ENCODE data around the gene MINDY4. TPM values are rescaled to one million over a fixed set of nuclear protein-coding genes. Genes with fewer than 3 reads are reported as not detected.

MINDY4 gene
- total and polyA plus RNA-seq, 2 donors = 1.5 to 1.7 TPM

DNA sequence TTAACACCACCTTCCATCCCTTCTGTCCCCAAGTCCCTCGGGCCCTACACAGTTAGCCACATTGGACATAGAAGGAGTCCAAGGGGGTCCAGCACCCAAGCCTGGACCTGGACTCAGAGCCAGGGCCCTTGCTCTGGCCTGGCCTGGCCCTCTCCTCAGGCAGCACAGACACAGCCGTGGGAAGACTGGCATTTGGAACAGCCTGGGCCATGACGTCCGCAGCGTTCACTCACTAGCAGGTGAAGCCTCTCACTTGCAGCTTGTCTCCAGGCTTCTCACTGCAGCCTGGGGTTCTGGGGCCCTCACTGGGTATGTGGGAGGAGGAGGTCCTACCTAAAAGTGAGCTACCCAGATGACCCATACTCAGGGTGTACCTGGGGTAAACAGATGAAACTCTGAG, 106.8 kb downstream of the MINDY4 start:
- no peak for DNase-seq (ENCODE audit: low read depth in 6 of 9, low spot score in 9 of 9)
- Histone ChIP-seq H3K4me1 (ENCODE audit: control insufficient read depth in 2 of 2, insufficient read depth in 2 of 2, low read length in 2 of 2) (no peaks in the 10 kb centered on the region), H3K36me3 (ENCODE audit: control insufficient read depth in 2 of 2, insufficient read depth in 2 of 2, low read length in 1 of 2) (no peaks in the 10 kb centered on the region), H3K4me3 (ENCODE audit: low read length in 2 of 2) (no peak overlapping the region), H3K27ac (ENCODE audit: low read depth in 1 of 2, low read length in 1 of 2) (no peak overlapping the region), H3K27me3 (ENCODE audit: control insufficient read depth in 2 of 2, insufficient read depth in 1 of 2, low read length in 1 of 2) (no peaks in the 10 kb centered on the region), H3K9me3 (ENCODE audit: control insufficient read depth in 2 of 2, insufficient read depth in 1 of 2, low read length in 1 of 2) (no peaks in the 10 kb centered on the region)
- WGBS = 92% methylated on average over 5 of the region's 5 CpGs

DNA sequence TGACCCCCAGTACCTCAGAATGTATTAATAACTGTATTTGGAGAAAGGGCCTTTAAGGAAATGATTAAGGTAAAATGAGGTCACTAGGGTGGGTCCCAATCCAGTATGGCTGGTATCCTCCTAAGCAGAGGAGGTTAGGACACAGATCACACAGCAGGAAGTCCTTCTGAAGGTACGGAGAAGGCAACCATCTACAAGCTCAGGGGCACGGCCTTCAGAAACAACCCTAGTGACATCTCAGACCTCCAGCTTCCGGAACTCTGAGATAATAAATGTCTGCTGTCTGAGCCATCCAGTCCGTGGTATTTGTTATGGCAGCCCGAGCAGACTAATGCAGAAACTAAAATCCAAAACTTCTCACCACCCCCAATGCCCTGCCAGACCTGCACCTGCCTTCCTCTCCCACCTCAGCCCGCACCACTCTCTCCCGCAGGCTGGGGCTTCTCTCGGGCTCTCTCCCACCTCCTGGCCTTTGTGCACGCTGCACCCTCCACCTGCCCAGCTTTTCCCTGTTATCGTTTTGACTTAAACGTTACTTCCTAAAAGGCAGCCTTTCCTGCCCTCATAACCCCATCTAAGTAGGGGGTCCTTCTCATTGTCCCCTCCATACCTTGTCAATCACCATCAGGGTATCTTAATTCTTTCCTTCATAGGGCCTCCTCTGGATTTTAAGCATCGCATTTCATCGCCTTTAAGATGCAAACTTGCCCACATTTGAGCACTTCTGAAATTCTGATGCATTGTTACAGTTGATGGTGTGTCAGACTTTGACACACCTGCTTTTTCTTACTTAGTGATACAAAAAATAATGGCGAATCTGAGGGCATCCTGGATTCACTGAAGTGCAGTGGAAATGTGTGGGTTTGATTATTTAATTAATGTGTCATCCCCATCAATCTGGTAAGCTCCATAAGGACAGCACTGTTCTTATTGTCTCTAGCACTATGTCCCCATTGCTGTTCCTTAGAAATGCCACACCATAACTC, 108.2 kb downstream of the MINDY4 start:
- DNase-seq (ENCODE audit: low read depth in 6 of 9, low spot score in 9 of 9) = no peak
- H3K27ac ChIP-seq (ENCODE audit: low read depth in 1 of 2, low read length in 1 of 2) = no peak overlapping the region
- H3K36me3 ChIP-seq (ENCODE audit: control insufficient read depth in 2 of 2, insufficient read depth in 2 of 2, low read length in 1 of 2) = no peaks in the 10 kb centered on the region
- H3K4me1 ChIP-seq (ENCODE audit: control insufficient read depth in 2 of 2, insufficient read depth in 2 of 2, low read length in 2 of 2) = no peaks in the 10 kb centered on the region
- H3K4me3 ChIP-seq (ENCODE audit: low read length in 2 of 2) = no peak overlapping the region
- H3K27me3 ChIP-seq (ENCODE audit: control insufficient read depth in 2 of 2, insufficient read depth in 1 of 2, low read length in 1 of 2) = no peaks in the 10 kb centered on the region
- H3K9me3 ChIP-seq (ENCODE audit: control insufficient read depth in 2 of 2, insufficient read depth in 1 of 2, low read length in 1 of 2) = no peaks in the 10 kb centered on the region
- WGBS = 87% methylated on average over 14 of the region's 14 CpGs

DNA sequence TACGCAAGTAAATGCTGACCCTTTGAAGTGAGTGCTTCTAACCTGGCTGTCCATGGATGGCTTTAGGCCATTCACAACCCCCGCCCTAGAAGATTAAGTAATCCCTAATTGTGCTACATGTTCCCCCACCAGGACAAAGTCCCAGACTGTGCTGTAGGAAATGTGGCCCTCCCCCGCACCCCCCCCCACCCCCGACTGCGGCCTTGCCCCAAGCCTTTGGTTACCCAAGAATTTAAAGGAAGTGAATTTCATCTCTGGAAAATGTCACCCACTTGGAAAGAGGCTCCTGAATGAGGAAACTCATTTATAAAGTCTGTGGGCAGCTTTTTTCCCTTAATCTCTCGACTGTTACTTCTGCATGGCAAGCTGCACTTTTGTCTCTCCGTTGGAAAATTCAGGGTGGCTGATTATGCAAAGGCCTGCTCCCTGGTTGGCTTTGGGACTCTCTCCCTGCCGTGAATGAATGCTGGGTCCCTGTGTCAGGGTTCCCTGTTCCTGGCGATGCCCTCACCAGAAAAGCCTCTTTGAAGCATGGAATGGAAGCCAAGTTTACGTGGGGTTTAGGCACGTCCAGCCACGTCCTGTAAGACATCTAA, 109.0 kb downstream of the MINDY4 start:
- H3K27me3 ChIP-seq (ENCODE audit: control insufficient read depth in 2 of 2, insufficient read depth in 1 of 2, low read length in 1 of 2) = no peaks in the 10 kb centered on the region
- DNase-seq (ENCODE audit: low read depth in 6 of 9, low spot score in 9 of 9) = no peak
- 69% methylated on average over 12 of the region's 12 CpGs for WGBS
- no peaks in the 10 kb centered on the region for H3K36me3 ChIP-seq (ENCODE audit: control insufficient read depth in 2 of 2, insufficient read depth in 2 of 2, low read length in 1 of 2)
- no peak overlapping the region for H3K4me3 ChIP-seq (ENCODE audit: low read length in 2 of 2)
- no peak overlapping the region for H3K27ac ChIP-seq (ENCODE audit: low read depth in 1 of 2, low read length in 1 of 2)
- H3K9me3 ChIP-seq (ENCODE audit: control insufficient read depth in 2 of 2, insufficient read depth in 1 of 2, low read length in 1 of 2) = no peaks in the 10 kb centered on the region
- H3K4me1 ChIP-seq (ENCODE audit: control insufficient read depth in 2 of 2, insufficient read depth in 2 of 2, low read length in 2 of 2) = no peaks in the 10 kb centered on the region

DNA sequence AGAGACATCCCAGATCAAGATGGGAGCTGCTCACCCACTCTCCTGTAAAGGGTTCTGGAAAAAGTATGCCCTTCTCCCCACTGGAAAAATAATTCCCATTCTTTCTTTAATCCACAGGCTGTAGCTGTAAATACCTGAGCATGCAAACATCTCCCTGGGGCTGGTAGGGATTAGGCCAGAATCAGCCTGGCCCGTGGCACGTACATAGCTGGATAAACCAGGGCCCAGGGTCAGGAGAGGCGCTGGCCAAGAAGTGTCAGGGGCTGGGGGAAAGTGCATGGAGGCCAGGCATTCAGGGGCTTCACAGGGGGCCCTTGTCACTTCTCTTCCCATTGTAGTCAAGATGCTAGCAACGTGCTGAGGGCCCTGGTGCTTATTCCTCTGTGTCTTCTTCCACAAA, 109.7 kb downstream of the MINDY4 start:
- H3K9me3 ChIP-seq (ENCODE audit: control insufficient read depth in 2 of 2, insufficient read depth in 1 of 2, low read length in 1 of 2) = no peaks in the 10 kb centered on the region
- H3K36me3 ChIP-seq (ENCODE audit: control insufficient read depth in 2 of 2, insufficient read depth in 2 of 2, low read length in 1 of 2) = no peaks in the 10 kb centered on the region
- 90% methylated on average over 4 of the region's 4 CpGs for WGBS
- H3K4me1 ChIP-seq (ENCODE audit: control insufficient read depth in 2 of 2, insufficient read depth in 2 of 2, low read length in 2 of 2) = no peaks in the 10 kb centered on the region
- H3K4me3 ChIP-seq (ENCODE audit: low read length in 2 of 2) = no peak overlapping the region
- no peak for DNase-seq (ENCODE audit: low read depth in 6 of 9, low spot score in 9 of 9)
- H3K27me3 ChIP-seq (ENCODE audit: control insufficient read depth in 2 of 2, insufficient read depth in 1 of 2, low read length in 1 of 2) = no peaks in the 10 kb centered on the region
- no peak overlapping the region for H3K27ac ChIP-seq (ENCODE audit: low read depth in 1 of 2, low read length in 1 of 2)

DNA sequence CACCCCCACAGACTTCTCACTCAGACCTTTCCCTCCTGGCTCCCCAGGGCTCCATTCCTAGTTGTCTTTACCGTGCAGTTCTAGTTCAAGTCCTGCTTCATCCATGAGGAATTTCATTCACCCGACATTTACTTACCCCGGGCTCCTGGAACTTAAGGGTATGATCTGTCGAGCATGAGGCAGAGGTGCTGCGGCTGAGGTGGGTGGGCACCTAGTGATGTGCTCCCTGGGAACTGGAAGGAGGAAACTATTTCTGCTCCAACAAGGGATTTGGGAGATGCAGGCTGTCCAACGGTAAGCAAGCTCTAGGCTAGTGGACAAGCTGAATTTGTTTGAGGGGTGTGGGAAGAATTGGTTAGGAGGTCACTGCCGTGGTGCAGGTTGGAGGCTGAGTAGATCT, 110.2 kb downstream of the MINDY4 start:
- no peak for DNase-seq (ENCODE audit: low read depth in 6 of 9, low spot score in 9 of 9)

DNA sequence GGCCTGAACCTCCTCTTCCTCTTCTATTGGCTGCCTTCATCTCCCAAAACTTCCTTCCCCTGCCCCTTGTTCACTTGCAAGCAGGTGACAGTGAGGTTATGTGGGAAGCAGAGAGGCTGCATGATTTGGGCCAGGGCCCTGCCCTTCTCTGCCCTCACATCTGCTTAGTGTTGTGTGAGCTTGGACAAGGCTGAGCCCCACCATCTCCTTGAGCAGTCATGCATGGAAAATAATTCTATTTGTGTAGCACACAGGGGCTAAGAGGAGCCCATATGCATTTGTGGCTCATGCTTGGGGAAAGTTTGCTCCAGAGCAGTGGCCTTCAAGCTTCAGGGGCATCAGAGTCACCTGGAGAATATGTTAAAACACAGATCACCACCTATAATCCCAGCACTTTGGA, 113.7 kb downstream of the MINDY4 start:
- no peaks in the 10 kb centered on the region for H3K9me3 ChIP-seq (ENCODE audit: control insufficient read depth in 2 of 2, insufficient read depth in 1 of 2, low read length in 1 of 2)
- no peaks in the 10 kb centered on the region for H3K27me3 ChIP-seq (ENCODE audit: control insufficient read depth in 2 of 2, insufficient read depth in 1 of 2, low read length in 1 of 2)
- no peaks in the 10 kb centered on the region for H3K36me3 ChIP-seq (ENCODE audit: control insufficient read depth in 2 of 2, insufficient read depth in 2 of 2, low read length in 1 of 2)
- no peak overlapping the region for H3K4me3 ChIP-seq (ENCODE audit: low read length in 2 of 2)
- H3K4me1 ChIP-seq (ENCODE audit: control insufficient read depth in 2 of 2, insufficient read depth in 2 of 2, low read length in 2 of 2) = no peaks in the 10 kb centered on the region
- no peak for DNase-seq (ENCODE audit: low read depth in 6 of 9, low spot score in 9 of 9)
- H3K27ac ChIP-seq (ENCODE audit: low read depth in 1 of 2, low read length in 1 of 2) = no peak overlapping the region

More for the DNA sequence above, 110.2 kb downstream of the MINDY4 start:
- Histone ChIP-seq H3K27me3 (ENCODE audit: control insufficient read depth in 2 of 2, insufficient read depth in 1 of 2, low read length in 1 of 2) (no peaks in the 10 kb centered on the region), H3K4me3 (ENCODE audit: low read length in 2 of 2) (no peak overlapping the region), H3K27ac (ENCODE audit: low read depth in 1 of 2, low read length in 1 of 2) (no peak overlapping the region), H3K36me3 (ENCODE audit: control insufficient read depth in 2 of 2, insufficient read depth in 2 of 2, low read length in 1 of 2) (no peaks in the 10 kb centered on the region), H3K4me1 (ENCODE audit: control insufficient read depth in 2 of 2, insufficient read depth in 2 of 2, low read length in 2 of 2) (no peaks in the 10 kb centered on the region), H3K9me3 (ENCODE audit: control insufficient read depth in 2 of 2, insufficient read depth in 1 of 2, low read length in 1 of 2) (no peaks in the 10 kb centered on the region)
- WGBS = 97% methylated on average over 7 of the region's 7 CpGs

DNA sequence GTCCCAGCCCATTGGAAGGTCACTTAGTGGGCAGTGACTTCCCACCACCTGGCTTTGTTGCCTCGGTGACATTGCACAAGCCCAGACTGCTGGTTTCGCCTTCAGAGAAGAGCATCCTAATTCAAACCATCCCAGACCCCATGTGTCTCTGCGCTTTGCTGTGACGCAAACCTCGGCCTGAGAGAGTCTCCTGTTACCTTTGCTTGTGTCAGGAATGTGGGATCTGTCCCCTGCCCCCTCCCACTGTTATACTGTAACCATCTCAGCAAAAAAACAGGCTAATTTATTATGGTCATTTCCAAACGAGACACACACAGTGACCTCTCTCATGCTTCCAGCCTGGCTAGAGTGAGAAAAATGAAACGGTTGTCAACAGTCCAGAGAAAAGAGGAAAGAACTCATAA, 115.4 kb downstream of the MINDY4 start:
- no peak overlapping the region for H3K27ac ChIP-seq (ENCODE audit: low read depth in 1 of 2, low read length in 1 of 2)
- 88% methylated on average over 7 of the region's 7 CpGs for WGBS
- no peak for DNase-seq (ENCODE audit: low read depth in 6 of 9, low spot score in 9 of 9)

DNA sequence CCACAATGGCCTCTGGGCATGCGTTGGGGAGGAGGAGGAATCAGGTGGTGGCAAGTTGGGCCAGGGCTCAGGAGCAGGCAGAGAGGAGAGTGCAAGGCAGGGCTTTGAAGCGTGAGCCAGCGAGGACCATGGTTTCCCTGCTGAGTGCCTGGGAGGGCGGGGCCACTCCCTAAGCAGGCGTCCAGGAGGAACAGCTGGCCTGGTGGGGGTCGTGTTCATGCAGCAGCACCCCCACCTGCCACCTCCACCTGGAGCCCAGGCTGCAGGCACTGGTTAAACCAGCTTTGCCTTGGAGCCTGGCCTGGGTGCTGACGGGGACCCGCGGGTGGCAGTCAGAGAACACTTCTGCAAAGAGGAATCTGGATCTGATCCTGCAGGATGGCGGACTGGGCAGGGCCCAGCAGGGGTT, 116.3 kb downstream of the MINDY4 start:
- no peak overlapping the region for H3K27ac ChIP-seq (ENCODE audit: low read depth in 1 of 2, low read length in 1 of 2)
- no peaks in the 10 kb centered on the region for H3K4me1 ChIP-seq (ENCODE audit: control insufficient read depth in 2 of 2, insufficient read depth in 2 of 2, low read length in 2 of 2)
- no peaks in the 10 kb centered on the region for H3K36me3 ChIP-seq (ENCODE audit: control insufficient read depth in 2 of 2, insufficient read depth in 2 of 2, low read length in 1 of 2)
- no peaks in the 10 kb centered on the region for H3K27me3 ChIP-seq (ENCODE audit: control insufficient read depth in 2 of 2, insufficient read depth in 1 of 2, low read length in 1 of 2)
- H3K9me3 ChIP-seq (ENCODE audit: control insufficient read depth in 2 of 2, insufficient read depth in 1 of 2, low read length in 1 of 2) = no peaks in the 10 kb centered on the region
- no peak overlapping the region for H3K4me3 ChIP-seq (ENCODE audit: low read length in 2 of 2)
- 82% methylated on average over 10 of the region's 10 CpGs for WGBS
- DNase-seq (ENCODE audit: low read depth in 6 of 9, low spot score in 9 of 9) = no peak

More for the DNA sequence above, 115.4 kb downstream of the MINDY4 start:
- no peaks in the 10 kb centered on the region for H3K36me3 ChIP-seq (ENCODE audit: control insufficient read depth in 2 of 2, insufficient read depth in 2 of 2, low read length in 1 of 2)
- no peak overlapping the region for H3K4me3 ChIP-seq (ENCODE audit: low read length in 2 of 2)
- no peaks in the 10 kb centered on the region for H3K9me3 ChIP-seq (ENCODE audit: control insufficient read depth in 2 of 2, insufficient read depth in 1 of 2, low read length in 1 of 2)
- H3K27me3 ChIP-seq (ENCODE audit: control insufficient read depth in 2 of 2, insufficient read depth in 1 of 2, low read length in 1 of 2) = no peaks in the 10 kb centered on the region
- H3K4me1 ChIP-seq (ENCODE audit: control insufficient read depth in 2 of 2, insufficient read depth in 2 of 2, low read length in 2 of 2) = no peaks in the 10 kb centered on the region

DNA sequence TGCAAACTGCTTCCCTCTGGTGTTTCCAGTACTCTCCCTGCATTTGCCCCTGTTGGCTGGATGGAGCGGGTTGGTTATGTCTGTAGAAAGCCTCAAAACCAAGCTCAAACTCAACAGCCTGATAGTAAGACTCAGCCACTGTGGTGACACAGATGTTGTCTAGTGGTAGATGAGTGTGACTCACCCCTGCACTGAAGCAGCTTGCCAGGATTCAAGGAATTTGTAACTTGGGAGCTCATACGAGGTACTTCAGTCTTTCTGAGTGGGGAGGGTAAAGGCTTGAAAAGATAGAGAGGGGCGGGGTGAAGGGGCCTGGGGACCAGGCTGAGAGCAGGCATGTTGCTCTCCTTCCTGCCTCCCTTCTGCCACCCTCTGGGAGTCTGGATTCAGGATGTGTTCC, 117.5 kb downstream of the MINDY4 start:
- 92% methylated on average over 3 of the region's 3 CpGs for WGBS

More for the DNA sequence above, 117.5 kb downstream of the MINDY4 start:
- Histone ChIP-seq H3K9me3 (ENCODE audit: control insufficient read depth in 2 of 2, insufficient read depth in 1 of 2, low read length in 1 of 2) (no peaks in the 10 kb centered on the region), H3K4me3 (ENCODE audit: low read length in 2 of 2) (no peak overlapping the region), H3K4me1 (ENCODE audit: control insufficient read depth in 2 of 2, insufficient read depth in 2 of 2, low read length in 2 of 2) (no peaks in the 10 kb centered on the region), H3K27ac (ENCODE audit: low read depth in 1 of 2, low read length in 1 of 2) (no peak overlapping the region), H3K36me3 (ENCODE audit: control insufficient read depth in 2 of 2, insufficient read depth in 2 of 2, low read length in 1 of 2) (no peaks in the 10 kb centered on the region), H3K27me3 (ENCODE audit: control insufficient read depth in 2 of 2, insufficient read depth in 1 of 2, low read length in 1 of 2) (no peaks in the 10 kb centered on the region)
- no peak for DNase-seq (ENCODE audit: low read depth in 6 of 9, low spot score in 9 of 9)
